ENCODE results near the gene RAPGEF5.

DNA sequence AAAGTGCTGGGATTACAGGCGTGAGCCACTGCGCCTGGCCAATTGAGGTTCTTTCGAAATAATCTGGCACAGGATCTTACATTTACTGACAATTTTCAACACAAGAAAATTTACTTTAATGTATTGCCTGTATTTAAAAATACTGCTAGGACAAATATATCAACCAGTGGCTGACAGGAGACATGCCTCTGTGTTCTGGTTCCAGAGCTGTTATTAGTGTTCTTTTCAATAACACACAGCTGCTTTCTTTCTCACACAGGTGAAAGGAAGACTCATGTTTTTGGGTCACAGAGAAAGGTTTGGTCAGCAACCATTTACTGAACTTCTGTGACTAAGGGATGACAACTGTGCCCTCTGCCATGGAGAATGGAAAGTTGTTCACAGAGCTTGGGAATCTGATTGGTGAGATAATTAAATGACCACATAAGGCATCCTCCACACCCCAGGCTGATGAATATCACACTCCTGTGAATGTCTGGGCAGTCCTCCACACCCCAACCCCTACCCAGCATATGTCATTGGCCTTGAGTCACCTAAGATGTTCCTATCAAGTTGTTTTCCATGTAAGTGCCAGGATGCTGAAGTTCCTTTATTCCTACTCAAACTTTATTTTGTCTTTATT lies 180.1 kb downstream of the RAPGEF5 start:
- TF ChIP-seq GABPA (IDR thresholded peaks at IDR 0.05; ENCODE audit: low read depth) (no peak), REST (IDR thresholded peaks at IDR 0.05; ENCODE audit: insufficient replicate concordance, low read depth) (no peak), POLR2AphosphoS5 (IDR thresholded peaks at IDR 0.05; ENCODE audit: low read depth) (no peak)
- TF ChIP-seq, protein P1, sequence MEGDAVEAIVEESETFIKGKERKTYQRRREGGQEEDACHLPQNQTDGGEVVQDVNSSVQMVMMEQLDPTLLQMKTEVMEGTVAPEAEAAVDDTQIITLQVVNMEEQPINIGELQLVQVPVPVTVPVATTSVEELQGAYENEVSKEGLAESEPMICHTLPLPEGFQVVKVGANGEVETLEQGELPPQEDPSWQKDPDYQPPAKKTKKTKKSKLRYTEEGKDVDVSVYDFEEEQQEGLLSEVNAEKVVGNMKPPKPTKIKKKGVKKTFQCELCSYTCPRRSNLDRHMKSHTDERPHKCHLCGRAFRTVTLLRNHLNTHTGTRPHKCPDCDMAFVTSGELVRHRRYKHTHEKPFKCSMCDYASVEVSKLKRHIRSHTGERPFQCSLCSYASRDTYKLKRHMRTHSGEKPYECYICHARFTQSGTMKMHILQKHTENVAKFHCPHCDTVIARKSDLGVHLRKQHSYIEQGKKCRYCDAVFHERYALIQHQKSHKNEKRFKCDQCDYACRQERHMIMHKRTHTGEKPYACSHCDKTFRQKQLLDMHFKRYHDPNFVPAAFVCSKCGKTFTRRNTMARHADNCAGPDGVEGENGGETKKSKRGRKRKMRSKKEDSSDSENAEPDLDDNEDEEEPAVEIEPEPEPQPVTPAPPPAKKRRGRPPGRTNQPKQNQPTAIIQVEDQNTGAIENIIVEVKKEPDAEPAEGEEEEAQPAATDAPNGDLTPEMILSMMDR (IDR thresholded peaks at IDR 0.05; ENCODE audit: insufficient read depth, low read length): no peak

Measured in HL-60 (cell line).